Measurements from ENCODE around the gene DHRS2.

DNA sequence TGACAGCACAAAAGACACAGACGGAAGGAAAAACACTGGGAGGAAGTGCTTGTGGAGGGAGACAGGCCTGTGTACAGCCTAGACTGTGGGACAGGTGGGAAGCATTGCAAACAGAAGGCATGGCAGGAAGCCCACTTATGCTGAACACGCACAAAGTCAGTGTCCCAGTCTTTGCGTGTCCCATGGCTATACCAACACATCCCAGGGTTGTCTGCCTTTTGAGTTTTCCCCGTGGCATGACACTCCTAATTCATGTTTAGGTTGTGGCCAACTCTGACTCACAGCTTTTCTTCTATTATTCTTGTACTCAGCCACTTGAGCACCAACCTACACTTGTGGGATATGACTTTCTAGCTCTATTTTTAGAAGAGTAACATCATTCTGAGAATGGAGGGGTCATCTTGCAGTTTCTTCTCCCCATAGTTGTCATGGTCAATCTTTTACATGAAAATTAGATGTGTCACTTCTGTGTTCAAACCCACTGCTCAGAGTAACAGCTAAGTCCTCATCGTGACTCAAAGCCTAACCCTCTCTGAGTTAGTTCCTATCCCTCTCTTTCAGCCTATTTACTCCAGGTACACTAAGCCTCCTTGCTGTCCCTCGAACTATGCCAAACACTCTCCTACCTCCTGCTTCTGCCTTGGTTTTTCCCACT is 30.1 kb upstream of the DHRS2 start:
- TF ChIP-seq POLR2A (IDR thresholded peaks at IDR 0.05): no peak
- TF ChIP-seq, protein P1, sequence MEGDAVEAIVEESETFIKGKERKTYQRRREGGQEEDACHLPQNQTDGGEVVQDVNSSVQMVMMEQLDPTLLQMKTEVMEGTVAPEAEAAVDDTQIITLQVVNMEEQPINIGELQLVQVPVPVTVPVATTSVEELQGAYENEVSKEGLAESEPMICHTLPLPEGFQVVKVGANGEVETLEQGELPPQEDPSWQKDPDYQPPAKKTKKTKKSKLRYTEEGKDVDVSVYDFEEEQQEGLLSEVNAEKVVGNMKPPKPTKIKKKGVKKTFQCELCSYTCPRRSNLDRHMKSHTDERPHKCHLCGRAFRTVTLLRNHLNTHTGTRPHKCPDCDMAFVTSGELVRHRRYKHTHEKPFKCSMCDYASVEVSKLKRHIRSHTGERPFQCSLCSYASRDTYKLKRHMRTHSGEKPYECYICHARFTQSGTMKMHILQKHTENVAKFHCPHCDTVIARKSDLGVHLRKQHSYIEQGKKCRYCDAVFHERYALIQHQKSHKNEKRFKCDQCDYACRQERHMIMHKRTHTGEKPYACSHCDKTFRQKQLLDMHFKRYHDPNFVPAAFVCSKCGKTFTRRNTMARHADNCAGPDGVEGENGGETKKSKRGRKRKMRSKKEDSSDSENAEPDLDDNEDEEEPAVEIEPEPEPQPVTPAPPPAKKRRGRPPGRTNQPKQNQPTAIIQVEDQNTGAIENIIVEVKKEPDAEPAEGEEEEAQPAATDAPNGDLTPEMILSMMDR (IDR thresholded peaks at IDR 0.05): no peak
